ENCODE measurements around the gene TMA7B.

TMA7B gene

DNA sequence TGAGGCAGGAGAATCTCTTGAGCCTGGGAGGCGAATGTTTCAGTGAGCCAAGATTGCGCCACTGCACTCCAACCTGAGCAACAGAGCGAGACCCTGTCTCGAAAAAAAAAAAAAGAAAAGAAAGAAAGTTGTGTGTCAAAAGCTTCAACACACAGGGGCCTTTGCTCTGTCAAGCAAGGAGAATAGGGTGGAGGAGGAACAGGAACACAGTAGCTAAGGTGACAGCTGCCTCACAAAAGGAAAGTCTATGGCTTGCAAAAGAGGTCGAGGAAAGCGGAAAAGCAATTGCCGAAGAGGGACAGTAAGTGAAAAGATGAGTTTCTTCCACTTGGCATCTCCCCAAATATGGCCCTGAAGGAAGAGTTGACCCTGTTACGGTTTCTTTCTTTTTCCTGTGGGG is 26.5 kb upstream of the TMA7B start:
- DNase-seq: peak in 2 of 6 experiments; percentile 31 to 38

GRCh38 chr22:39935116-39935515 is 25.1 kb upstream of the TMA7B start:
- DNase-seq: no peak

- DNase-seq: peak in 1 of 6 experiments; percentile 13
Measured at GRCh38 chr22:39935612-39936011, 24.6 kb upstream of the TMA7B start.

- DNase-seq: peak in 1 of 6 experiments; percentile 47
Measured at GRCh38 chr22:39936523-39937145, 23.6 kb upstream of the TMA7B start.

- DNase-seq: peak in 5 of 6 experiments; percentile 28 to 70 (median 63)
Measured at GRCh38 chr22:39937906-39938305, 22.3 kb upstream of the TMA7B start.

- DNase-seq: peak in 1 of 6 experiments; percentile 23
Measured at GRCh38 chr22:39938509-39939111, 21.6 kb upstream of the TMA7B start.

GRCh38 chr22:39939830-39940229 is 20.4 kb upstream of the TMA7B start:
- no peak for DNase-seq

DNA sequence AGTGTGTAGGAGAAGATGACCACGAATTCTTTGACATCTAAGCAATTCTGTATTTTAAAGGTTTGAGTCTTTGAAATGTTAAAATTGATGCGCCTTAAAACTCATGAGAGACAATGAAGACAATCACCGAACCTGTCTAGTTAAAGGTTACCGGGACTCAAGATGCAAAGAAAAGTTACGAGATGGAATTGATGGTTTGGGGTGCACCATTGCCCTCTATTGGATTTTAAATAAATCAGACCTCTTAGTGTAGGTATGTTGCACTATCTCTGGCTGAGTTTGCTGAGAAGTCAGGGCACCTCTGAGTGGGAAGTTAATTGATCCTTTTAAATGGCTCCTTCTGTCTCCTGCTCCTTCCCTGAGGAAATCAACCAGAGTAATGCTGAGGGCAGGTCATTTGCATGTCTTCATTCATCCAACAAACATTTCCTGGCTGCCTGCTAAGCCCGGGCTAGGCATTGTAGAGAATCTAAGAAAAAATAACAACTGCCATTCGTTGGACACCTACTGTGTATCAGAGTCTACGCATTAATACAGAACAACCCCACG is 19.4 kb upstream of the TMA7B start:
- peak in 3 of 6 experiments; percentile 68 to 74 (median 70) for DNase-seq

DNA sequence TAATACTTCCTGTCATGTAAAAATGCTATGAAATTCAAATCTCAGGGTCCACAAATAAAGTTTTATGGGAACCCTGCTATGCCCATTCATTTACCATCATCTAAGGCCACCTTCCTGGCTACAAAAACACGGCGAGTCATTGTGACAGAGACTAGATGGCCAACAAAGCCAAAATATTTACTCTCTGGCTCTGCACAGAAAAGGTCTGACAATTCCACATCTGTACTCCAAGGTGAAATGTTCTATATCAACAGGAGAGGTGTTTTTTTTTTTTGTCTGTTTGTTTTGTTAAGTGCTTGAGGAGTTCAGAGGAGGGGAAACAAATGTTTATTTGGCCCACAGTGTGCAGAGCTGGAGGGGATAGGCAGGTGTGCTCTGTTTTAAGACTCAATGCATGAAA is 18.6 kb upstream of the TMA7B start:
- no peak for DNase-seq

DNA sequence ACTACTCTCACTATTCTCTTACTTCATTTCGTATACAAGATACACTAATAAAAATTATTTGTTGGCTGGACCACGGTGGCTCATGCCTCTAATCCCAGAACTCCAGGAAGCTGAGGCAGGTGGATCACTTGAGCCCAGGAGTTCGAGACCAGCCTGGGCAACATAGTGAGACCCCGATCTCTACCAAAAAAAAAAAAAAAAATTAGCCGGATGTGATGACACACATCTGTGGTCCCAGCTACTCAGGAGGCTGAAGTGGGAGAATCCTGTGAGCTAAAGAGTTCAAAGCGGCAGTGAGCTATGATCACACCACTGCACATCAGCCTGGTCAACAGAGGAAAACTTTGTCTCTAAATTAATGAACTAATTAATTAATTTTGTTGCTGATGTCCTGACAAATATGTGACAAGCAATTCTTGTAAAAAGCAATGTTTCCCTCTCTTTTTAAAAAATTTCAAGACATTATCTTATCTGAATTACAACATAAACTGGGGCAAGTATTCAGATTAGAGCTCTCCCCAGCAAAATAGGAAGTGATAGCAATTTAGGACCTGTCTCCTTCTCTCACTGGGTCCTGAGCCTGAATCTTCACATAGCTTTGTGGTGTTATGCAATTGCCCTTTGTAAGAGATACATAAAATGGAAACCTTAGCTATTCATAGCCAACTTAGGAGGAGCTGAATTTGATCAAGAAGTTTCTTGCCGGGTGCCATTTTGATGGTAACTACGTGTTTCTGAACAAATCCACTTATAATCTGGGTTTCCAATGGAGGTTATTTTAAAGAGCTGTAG is 17.6 kb upstream of the TMA7B start:
- no peak for DNase-seq

- DNase-seq: peak in 1 of 6 experiments; percentile 43
Measured at GRCh38 chr22:39943337-39943736, 16.9 kb upstream of the TMA7B start.

- DNase-seq: peak in 2 of 6 experiments; percentile 43 to 50
Measured at GRCh38 chr22:39943953-39944872, 16.0 kb upstream of the TMA7B start.

DNA sequence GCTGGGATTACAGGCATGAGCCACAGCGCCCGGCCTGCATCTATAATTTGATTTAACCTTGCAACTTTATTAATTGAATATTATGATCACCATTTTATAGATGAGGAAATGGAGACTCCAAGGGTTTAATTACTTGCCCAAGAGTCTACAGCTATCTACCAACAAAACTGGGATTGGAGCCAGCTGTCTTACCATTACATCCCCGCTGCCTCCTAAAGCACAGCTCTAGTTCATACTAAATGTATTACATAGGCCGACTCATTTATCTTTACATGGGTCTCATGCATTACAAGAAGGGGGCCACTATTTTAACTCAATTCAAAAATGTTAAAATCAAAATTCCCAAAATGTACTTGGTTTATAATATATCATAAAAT is 14.1 kb upstream of the TMA7B start:
- no peak for DNase-seq

DNA sequence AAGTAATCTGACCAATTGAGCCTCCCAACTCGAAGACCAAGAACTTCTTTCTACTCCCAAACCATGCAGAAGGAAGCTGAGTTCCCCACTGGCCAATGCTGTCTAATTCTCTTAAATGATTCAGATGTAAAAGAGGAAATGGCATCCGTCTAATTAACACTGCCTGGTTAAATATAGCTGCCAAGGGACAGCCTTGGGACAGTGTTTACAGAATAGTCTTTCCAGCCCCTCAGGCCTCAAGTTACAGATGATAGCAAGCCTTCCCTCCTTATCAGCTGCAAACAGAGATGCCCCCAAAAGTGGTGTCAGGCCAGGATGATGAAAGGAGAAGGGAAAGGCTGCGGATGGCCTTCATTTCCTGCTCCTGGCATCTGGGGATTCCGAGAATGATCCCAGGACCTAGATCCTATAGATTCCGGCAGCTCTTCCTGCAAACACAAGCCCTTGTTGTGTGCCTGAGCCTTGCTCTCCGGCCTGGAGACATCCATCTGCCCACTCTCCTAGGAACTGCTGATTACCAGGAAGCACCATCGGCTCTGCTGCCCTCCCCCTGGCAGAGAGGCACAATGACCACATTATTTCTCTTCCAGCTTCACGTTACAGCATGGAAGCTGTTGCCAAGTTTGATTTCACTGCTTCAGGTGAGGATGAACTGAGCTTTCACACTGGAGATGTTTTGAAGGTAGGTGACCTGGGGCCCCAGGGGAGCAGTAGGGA is 13.5 kb upstream of the TMA7B start:
- DNase-seq: no peak

DNA sequence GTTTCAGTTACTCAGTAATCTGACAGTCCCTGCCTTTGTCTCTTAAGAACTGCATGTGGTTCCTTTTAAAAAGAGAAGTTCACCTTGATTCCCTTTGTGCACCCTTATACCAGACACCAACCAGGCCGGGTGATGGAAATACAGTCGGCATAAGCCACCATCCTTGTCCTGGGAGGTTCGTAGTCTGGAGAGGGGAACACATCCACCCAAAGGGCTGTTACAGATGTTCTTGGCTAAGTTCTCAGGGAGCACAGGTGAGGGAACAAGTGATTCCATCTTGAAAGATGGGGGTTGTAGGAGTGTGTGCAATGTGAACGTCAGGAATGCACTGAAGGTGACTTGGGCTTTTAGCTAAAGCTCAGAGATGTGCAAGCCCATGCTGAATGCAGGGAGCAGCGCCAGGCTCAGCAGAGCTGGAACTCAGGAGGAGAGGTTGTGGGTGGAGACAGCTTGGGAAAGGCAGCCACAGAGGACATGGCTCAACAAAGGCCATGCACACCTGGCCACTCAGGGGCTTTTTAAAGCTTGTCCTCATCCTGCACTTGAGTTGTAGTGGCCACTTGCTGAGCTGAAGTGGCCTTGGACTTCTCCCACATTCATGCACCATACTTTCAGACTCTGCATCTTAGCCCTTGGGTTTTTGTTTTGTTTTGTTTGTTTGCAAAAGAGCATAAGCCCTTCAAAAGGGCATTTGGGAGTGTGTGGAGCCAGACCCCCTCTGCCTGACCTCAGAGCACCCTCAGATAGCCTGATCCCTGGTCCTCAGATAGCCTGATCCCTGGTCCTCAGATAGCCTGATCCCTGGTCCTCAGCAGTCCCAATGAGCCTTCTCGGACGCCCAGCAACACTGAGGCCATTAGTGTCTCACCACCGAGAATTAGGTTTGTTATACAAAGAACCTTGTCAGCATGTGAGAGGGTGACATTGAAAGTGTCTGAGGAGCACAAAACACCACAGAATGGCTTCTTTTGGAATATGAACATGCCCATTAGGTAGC is 12.7 kb upstream of the TMA7B start:
- no peak for DNase-seq

- DNase-seq: no peak
Measured at GRCh38 chr22:39949964-39950737, 10.0 kb upstream of the TMA7B start.

DNA sequence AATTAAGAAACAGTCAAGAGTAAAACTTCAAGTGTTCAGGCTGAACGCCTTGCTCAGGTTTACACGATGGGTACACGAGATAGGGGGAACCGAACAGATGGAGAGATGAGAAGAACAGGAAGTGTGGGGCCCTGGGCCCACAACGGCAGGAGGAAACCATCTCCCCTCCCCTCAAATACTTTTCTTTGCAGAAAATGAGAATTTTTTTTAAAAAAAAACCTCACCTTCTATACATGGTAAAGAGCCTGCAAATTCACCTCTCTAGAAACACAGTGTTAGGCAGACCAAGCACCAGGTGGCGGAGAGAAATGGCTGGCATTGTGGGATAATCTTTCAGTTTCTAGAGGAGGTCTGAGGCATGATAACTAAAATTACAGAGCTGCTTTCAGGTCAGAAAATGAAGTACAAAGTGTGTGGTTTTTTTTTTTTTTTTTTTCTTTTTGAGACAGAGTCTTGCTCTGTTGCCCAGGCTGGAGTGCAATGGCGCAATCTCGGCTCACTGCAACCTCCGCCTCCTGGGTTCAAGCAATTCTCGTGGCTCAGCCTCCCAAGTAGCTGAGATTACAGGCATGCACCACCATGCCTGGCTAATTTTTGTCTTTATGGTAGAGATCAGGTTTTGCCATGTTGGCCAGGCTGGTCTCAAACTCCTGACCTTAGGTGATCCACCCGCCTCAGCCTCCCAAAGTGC is 8.4 kb upstream of the TMA7B start:
- DNase-seq: peak; percentile 26 to 79 (median 60)

DNA sequence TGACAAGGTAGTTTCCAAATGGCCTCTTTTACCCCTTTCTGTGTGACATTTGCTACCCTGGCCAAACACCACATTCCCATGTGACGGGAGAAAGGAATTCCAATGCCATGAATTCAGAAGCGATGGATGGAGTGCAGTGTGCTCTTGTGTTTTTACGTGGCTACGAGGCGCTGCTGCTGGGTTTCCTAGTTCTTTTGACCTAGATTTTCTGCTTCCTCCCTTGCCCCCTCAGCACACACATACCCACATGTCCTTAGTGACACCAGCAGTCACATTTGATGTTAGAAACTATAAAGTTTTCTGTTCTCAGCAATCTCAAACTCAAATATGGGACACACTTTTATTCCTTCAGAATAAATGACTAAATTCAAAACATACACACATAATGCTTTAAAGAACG is 7.8 kb upstream of the TMA7B start:
- DNase-seq: peak in 2 of 6 experiments; percentile 28 to 42

DNA sequence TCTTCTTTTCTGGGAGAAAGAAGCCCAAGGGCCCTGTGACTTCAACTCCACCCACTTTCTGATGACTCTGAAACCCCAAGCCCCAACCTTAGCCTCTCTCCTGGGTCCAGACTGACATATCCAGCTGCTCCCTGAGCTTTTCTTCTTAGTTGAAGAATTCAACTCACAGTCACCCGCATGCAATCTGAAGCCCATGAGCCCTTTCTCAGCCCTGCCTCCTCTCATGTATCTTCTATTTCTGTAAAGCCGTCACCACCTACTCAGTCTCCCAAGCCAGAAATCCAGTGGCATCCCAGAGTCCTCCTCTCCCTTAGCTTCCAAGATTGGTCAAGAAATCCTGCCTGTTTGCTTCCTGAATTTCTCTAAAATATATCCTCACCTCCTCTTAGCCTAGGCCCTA is 7.1 kb upstream of the TMA7B start:
- DNase-seq: no peak

Measured in stimulated activated naive CD4-positive, alpha-beta T cell (primary cell).